Dermis blood vessel endothelial cell (primary cell): ENCODE results near the gene MLPH. TPM values are rescaled to one million over a fixed set of nuclear protein-coding genes. Genes with fewer than 3 reads are reported as not detected.

ENCODE experiments used
- DNase-seq: peaks from one replicate; pipeline ENCODE4 v3.0.0; 2010
- total RNA-seq: library from RNA; depleted of rRNA; stranded (reverse); fragments of >200 nt; gene quantifications from 2 replicates; pipeline ENCODE4 v1.2.3, GENCODE V29; 2014

The MLPH gene
- total RNA-seq, 1 donor from 2014 or later: 1.0 TPM

DNA sequence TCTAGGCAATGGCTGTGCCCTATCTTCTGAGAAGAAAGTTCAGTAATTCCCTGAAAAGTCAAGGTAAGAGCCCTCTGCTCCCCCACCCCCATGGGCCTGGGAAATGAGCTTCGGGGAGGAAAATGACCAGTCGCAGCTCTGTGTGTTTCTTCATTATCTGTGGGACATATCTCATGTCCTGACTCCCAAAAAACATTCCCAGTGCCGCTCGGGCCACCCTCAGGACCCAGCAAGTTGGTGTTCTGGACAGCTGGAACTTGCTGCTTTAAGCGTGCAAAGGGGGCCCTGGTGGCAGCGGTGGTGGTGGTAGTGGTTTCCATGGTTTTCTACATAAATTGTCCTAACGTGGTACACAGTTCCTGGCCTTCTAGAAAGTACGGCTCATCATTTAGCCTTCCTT lies 62.2 kb downstream of the MLPH start:
- no peak for DNase-seq

DNA sequence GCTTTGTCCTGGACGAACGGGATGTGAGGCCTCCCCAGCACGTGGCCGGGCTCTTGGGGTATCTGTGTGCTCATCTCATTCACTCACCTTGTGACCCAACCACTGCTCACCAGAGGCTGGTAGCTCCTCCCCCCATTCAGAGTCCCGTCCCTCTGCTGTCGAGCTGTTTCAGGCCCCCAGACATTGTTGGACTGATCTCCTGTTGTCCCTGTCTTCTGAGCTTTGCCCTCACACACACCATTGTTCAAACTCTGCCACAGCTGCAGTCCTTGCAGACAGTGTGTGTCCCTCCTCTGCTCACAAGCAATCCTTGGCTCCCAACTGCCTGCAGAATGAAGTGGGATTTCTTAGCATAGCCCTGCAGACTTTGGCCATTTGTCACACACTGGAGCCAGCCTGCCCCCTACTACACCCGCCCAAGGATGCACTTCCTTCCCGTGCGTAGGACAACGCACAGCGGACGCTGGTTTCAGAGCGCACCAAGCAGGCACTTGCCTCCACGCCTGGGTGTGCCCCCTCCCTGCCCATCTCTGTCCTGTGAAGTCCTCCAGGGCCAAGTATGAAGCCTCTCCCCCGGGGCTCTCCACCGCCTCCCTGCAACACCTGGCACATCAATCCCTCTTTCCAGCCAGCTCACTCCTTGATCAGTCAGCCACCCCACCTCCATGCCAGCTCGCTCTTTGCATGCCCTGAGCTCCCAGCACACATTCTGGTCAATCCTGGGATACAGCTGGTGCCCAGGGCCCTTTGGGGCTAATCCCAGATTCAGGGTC lies 62.8 kb downstream of the MLPH start:
- no peak for DNase-seq

DNA sequence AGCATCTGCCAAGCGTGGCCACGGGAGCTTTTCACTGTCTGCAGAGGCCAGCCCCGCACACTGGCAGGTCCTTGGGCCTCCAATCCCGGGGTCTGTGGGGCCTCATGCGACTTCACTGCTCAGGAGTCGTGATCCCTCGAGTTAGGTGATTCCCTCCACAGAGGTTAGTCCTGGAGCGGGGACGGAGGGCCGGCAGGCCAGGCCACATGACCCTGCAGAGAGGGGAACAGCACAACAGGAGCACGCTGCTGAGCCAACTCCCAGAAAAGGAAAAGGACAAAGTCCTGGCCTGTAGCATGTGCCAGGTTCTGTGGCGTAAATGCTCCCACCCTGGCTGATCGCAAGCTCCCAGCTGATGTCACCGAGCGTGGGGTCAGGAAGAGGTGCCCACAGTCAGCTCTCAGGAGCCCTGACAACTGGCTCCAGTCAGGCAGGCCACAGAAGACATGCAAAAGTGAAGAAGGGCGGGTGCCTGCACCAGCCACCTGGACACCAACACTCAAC lies 64.1 kb downstream of the MLPH start:
- no peak for DNase-seq

DNA sequence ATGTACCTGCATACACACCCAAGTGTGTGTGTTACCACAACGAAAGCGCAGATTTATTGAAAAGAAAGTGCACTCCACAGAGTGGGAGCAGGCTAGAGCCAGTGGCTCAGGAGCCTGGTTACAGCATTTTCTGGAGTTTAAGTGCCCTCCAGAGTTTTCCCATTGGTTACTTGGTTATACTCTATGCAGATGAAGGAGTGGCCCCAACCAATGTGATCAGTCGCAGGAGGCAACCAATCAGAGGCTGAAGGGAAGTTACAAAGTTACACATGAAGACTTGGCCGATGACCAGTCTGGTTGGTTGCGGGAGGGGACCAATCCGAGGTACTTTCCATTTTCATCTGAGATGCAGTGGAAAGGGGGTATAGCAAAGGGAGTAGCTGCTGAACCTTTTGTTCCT lies 65.9 kb downstream of the MLPH start:
- DNase-seq: no peak

DNA sequence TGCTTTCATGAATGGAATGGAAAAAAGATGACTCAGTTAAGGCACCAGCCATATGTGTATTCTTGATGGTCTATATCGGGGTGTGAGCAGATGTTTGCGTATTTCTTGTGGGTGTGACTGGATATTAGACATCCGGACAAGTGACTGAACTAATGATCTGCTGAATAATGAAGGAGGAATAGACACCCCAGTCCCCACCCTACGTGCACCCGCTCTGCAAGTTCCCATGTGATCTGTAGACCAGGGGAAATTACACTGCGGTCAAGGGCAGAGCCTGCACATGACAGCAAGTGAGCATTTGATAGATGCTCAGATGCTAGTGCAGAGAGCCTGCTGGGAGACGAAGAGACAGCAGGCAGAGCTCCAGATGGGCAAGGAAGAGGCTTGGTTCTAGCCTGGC lies 66.9 kb downstream of the MLPH start:
- no peak for DNase-seq

DNA sequence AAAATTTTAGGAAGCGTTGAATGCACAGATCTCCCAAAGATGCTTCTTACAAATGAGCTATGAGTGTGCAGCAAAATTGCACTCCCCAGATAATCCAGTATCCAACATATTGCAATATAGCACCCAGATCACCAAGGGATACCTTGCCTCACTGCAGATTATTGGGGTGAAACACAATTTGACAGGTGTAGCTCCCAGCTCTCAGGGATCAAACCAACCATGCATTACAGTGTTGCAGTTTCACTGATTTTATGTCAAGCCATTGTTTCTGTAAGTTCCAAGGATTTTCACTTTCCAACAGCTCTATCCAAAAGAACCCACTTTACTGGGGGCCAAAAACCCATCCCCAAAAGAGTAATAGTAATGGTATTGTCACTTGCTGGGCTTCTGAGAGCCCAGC lies 68.5 kb downstream of the MLPH start:
- DNase-seq: no peak

DNA sequence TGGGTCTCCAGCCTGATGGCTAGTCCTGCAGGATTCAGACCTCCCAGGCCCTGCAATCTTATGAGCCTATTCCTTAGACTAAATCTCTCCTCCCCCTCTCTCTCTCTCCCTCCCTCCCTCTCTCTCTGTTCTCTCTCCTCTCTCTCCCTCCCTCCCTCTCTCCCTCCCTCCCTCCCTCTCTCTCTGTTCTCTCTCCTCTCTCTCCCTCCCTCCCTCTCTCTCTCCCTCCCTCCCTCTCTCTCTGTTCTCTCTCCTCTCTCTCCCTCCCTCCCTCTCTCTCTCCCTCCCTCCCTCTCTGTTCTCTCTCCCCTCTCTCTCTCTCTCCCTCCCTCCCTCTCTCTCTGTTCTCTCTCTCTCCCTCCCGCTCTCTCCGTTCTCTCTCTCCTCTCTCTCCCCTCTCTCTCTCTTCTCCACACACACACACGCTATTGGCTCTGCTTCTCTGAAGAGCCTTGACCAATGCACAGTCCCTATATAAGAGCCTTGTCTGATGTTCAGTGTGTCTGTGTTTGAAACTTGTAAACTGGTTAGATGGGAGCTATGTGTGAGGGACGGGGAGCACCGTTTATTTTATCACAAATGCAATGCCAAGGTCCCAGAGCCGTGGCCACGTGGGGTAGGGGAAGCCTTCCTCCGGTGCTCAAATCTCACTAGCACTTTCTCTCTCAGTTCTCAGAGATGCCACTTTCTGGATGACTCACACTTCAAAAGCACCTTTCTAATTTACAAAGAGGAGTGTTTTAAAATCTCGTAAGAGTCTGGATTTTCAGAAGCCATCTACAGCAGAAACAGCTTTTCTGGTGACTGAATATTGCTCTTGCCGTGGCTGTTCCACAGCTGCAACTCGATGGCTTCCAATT lies 70.0 kb downstream of the MLPH start:
- DNase-seq: no peak

DNA sequence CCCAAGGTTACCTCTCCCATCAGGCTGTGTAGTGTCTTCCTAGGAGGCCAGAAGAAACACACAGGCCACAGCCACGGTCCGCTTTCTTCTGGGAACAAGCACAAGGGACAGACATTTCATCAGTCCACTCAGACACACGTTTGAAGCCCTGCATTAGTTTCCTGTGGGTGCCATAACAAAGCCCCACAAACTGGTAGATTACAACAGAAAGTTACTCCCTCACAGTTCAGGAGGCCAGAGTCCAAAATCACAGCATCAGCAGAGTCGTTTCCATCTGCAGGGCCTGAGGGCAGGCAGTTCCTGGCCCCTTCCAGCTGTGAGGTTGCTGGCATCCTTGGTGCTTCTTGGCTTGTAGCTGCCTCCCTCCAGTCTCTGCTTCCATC lies 70.6 kb downstream of the MLPH start:
- DNase-seq: no peak

DNA sequence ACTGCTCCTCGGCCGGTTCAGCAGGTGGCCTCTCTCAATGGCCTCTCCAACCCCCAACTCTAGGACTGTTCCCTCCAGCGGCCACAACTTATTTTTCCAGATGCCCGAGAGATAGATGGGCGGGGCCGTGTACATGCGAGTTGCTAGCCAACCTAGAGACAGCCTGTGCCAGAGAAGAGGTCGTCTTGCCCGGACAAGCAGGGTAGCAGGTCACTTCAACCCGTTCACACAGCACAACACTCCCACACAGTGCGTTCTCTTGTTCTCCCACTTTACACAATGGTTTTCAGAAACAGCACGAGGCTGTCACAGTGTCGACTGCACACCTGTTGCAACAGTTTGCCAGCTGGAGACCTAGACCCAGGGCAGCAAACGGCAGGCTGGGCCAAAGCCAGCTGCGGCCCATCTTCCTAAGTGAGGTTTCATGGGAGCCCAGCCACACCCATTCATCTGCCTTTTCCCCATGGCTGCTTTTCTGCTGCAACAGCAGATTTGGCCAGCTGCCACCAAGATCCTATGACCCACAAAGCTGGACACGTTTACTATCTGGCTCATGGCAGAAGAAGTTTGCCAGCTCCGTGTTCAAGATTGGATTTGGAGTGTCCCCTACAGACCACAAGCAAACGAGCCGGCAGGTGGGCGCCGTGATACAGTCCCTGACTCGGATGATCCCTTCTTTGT lies 72.0 kb downstream of the MLPH start:
- DNase-seq: no peak

DNA sequence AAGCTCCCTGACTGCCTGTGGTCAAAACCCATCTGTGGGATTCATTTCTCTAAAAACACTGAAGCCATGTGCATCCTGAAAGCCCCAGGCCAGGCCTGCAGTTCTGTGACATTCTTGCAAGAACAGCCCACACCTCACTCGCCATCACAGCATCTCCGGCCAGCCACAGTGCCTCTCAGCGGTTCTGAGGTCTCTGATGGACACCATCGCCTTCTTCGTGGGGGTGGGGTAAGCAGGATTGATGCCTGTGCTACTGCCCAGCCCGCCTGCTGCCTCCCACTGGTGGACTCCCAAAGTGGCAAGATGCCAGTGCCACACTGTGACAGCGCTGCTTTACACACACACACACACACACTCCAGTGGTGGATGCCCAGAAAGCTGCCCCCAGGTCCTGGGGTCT lies 74.2 kb downstream of the MLPH start:
- DNase-seq: no peak

DNA sequence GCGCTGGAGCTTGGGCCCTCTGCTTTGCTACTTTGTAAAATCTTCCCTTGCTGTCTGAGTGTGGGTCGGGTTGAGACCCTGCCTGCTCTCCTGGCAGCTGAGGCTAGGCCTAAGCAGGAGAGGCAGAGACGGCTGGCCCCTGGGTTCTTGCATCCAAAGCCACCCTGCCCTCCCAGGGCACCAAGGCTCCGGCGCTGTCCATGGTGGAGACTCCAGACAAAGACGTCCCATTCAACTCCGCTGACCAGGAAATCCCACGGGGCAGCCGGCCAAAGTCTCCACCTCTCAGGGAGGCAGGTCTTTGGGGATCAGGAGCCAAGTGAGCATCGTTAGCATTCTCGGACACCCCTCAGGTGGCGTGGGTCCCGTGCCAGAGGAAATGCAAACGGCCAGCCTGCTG lies 76.8 kb downstream of the MLPH start:
- peak; percentile 47 for DNase-seq

DNA sequence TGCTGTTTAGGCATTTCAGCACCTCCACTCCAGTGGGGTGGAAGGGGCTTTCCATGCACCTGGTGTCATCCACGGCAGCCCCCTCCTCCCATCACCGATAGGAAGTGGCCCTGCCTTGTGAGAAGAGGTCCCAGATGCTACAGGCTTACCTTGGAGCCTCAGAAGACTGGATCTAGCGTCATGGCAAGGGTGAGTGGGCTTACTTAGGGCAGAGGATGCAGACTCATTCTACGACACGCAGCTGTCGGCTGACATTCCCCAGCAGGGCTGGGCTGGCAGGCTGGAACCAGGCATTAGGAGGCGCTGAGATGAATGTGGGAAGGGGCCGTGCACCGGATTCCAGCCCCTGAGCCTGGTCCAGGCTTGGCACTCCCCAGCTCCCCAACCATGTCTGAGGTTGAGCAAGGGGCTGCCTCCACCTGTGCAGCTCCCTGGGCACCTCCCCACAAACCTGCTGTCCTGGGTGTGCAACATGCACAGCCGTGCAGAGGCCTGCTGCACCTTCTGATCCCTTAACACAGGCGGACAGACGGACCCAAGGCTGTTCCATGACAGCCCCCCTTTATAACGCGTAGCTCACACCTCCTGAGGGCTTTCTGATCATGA lies 77.6 kb downstream of the MLPH start:
- DNase-seq: no peak

DNA sequence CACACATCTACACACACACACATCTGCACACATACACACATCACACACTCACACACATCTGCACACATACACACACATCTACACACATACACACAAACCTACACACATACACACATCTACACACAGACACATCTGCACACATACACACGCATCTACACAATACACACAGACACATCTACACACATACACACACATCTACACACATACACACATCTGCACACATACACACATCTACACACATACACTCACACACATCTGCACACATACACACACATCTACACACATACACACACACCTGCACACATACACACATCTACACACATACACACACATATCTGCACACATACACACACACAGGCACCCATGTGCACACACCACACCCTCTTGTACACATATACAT lies 78.9 kb downstream of the MLPH start:
- no peak for DNase-seq

DNA sequence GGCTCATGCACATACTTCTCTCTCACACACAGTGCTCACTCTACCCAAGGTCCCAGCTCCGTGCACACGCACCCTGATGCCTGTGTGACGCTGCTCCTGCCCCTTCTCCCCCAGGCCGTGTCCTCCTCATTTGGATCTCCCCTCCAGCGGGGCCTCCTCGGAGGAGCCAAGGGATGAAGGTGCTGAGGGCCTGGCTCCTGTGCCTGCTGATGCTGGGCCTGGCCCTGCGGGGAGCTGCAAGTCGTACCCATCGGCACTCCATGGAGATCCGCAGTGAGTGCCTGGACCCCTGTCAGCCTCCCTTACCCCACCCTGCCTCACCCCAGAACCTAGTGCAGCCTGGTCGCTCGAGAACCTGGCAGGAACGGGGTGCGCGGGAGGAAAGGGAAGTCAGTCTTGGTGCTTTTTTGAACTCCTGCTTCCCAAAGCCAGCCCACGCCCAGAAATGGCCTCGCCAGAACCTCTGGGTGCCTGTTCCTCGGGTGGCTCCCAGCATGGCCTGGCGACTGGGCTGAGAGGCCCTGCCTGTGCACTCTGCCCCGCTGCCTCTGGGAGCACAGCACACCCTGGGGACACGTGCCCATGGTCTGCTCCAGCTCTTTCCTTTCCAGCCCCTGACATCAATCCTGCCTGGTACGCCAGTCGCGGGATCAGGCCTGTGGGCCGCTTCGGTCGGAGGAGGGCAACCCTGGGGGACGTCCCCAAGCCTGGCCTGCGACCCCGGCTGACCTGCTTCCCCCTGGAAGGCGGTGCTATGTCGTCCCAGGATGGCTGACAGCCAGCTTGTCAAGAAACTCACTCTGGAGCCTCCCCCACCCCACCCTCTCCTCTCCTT lies 79.6 kb downstream of the MLPH start, which contains the start of gene PRLH:
PRLH (plus strand) TSS at position 174 of the 835 bp plus-strand sequence; CDS start at position 174, 0 bp downstream.
- DNase-seq: no peak

DNA sequence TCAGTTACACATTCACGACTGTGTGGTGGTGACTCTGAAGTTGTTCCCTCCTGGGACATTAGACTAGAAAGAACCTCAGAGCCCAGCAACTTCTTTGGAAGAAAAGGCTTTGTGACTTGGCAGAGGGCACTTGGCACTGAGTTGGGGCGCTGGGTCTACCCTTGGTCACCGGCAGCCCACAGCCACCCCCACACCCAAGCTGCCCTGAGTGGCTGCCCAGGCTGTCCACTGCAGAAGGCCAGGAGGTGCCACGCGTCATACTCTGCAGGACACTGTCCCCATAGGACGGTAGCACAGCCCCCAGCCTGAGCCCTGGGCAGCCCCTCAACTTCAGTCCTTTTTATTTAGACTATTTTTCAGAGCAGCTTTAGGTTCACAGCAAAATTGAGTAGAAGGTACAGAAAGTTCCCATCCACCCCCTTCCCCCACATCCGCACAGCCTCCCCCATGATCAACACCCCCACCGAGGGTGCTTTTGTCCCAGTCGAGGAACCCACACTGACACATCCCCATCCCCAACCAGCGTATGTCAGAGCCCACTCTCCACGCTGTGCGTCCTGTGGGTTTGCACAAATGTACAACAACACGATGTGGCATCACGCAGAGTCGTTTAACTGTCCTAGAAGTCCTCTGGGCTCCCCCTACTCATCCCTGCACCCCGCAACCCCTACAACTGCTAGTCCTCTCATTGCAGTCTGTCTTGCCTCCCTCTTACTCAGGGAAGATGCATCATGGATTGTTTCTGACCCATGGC lies 80.4 kb downstream of the MLPH start:
- no peak for DNase-seq

DNA sequence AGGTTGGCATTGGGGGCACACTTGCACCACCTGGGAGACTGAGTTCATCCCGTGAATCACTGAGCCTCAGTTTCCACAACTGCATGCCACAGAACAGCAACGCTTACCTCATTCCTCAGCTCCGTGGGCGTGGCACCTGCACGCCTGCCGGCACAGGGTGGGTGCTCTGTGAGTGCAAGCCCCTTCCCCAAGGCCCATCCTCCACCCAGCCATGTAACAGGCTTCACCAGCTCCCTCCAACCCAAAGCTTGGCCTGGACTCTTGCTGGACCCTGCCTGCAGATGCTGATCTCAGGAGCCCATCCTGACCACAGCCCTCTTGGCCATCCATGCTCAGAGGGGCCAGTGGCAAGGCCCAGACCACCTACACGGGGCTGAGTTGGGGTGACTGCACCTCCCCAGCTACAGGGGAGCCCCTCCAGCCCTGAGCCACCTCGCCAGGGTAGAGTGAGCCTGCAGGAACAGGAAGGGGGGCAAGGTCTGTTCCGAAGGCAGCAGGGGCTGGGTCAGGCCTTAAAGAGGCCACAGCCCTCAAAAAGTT lies 81.1 kb downstream of the MLPH start:
- no peak for DNase-seq

DNA sequence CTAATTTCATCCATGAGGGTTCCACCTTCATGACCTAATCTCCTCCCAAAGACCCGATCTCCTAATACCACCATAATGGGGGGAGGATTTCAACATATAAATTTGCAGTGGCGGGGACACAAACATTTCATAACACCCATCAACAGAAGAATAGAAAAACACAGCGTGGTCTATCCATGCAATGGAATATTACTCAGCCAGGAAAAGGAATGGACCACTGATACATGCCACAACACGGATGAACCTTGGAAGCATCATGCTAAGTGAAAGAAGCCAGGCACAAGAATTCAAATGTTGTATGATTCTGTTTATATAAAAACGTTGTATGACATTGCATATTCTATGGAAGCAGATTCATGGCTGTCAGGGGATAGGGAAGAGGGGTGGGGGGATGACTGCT lies 82.0 kb downstream of the MLPH start:
- DNase-seq: no peak

DNA sequence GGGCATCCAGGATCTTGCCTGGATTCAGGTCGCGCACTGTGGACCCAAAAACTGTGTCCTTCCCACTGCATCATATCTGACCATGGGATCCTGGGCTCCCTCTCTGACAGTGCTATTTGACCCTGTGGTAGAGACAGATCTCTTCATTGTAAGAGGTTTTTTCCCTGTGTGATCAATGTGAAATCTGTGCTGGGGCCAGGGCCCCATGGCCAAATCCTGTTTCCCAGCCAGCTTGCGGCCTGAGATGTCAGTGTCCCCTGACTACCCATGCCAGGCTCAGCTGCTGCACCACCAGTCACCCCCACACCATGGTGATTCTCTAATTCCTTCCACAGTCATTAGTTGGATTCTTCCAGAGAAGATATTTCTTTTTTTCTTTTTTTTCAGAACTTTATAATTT lies 82.8 kb downstream of the MLPH start:
- DNase-seq: no peak

DNA sequence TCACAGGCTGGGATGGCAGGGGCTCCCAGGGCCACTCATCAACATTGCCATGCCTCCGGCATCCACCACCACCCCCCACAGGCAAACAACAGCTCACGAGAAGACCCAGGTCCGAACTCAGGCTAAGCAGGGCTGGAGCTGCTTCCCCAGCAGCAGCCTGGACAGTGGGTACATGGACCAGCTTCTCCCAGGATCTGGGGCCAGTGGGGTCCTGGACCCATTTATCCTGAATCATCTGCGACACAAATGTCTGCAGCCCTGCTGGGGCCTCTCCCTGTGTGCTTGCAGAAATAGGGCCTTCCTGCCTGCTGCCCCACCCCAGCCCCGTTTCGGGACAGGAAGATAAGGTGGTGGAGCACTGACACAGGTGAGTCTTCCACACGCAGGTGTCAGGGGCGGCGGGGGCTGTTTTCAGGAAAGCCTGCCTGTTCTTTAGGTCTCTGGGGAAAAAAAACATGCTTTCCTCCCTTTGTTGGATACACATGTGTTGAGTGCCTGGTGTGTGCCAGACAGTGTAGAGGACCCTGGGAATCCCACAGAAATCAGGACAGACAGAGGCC lies 83.8 kb downstream of the MLPH start:
- DNase-seq: no peak

DNA sequence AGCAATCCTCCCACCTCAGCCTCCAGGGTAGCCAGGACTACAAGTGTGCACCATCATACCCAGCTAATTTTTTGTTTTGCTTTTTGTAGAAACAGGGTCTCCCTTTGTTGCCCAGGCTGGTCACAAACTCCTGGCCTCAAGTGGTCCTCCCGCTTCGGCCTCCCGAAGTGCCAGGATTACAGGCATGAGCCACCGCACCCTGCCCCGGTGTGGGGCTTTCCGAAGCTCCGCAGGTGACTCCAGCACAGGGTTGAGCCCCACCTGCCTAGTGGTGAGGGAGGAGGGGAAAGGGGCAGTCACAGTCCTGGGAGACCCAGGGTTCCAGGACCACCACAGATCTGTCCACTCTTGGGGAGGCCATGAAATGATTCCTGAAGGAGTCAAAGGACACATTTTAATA lies 84.5 kb downstream of the MLPH start:
- DNase-seq: no peak
